ENCODE measurements around the gene ZNF619. TPM values are rescaled to one million over a fixed set of nuclear protein-coding genes. Genes with fewer than 3 reads are reported as not detected.

The ZNF619 gene
- total RNA-seq, 2 experiments from 2014 or later = 5.7 to 6.3 TPM

DNA sequence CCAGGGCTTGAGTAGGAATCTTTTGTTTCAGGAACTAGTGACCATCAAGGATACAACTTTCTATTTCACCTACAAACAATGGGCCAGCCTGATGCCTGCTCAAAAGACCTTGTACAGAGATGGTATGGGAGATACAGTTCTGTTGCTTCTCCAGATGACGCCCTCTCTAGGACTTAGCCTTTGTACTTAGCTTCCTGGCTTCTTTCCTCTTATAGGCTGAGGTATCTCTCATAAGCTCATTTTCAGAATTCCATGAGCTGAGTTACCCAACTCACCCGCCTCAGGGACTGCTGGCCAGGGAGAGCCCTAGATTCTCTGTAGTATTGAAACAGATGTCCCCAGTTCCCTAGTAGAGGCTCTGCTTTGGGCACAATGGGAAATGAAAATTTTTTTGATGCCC, 20.4 kb downstream of the ZNF619 start:
- intact Hi-C loops (cut with micrococcal nuclease) = no loop called here
- Mint-ChIP-seq H3K27ac (no peak overlapping the region), H3K27me3 (no peaks in the 10 kb centered on the region), H3K36me3 (ENCODE audit: low read depth) (no peaks in the 10 kb centered on the region), H3K4me1 (ENCODE audit: low read depth) (no peaks in the 10 kb centered on the region), H3K4me3 (no peak overlapping the region), H3K9me3 (no peaks in the 10 kb centered on the region)
- ChIA-PET CTCF (no interaction called here), POLR2A (no interaction called here)
- ATAC-seq = no peak
- no peak for DNase-seq
- TF ChIP-seq, protein P1, sequence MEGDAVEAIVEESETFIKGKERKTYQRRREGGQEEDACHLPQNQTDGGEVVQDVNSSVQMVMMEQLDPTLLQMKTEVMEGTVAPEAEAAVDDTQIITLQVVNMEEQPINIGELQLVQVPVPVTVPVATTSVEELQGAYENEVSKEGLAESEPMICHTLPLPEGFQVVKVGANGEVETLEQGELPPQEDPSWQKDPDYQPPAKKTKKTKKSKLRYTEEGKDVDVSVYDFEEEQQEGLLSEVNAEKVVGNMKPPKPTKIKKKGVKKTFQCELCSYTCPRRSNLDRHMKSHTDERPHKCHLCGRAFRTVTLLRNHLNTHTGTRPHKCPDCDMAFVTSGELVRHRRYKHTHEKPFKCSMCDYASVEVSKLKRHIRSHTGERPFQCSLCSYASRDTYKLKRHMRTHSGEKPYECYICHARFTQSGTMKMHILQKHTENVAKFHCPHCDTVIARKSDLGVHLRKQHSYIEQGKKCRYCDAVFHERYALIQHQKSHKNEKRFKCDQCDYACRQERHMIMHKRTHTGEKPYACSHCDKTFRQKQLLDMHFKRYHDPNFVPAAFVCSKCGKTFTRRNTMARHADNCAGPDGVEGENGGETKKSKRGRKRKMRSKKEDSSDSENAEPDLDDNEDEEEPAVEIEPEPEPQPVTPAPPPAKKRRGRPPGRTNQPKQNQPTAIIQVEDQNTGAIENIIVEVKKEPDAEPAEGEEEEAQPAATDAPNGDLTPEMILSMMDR (IDR thresholded peaks at IDR 0.05) = no peak

DNA sequence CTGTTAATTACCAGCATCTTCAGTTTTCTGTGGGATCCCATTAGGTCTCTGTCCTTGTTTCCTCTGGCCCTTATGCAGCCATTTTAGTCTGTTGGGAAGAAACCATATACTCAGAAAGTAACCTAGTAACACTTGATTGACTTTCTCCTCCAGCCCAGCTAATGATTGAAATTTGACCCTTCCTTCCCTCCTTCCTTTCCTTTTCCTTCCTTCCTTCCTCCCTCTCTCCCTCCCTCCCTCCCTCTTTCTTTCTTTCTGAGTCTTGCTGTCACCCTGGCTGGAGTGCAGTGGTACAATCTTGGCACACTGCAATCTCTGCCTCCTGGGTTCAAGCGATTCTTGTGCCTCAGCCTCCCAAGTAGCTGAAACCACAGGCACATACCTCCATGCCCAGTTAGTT, 23.0 kb downstream of the ZNF619 start:
- intact Hi-C loops (cut with micrococcal nuclease) = no loop called here
- Mint-ChIP-seq H3K27ac (no peak overlapping the region), H3K4me1 (ENCODE audit: low read depth) (peaks cover 5% of the 10 kb centered on the region), H3K4me3 (no peak overlapping the region), H3K9me3 (no peaks in the 10 kb centered on the region), H3K27me3 (no peaks in the 10 kb centered on the region), H3K36me3 (ENCODE audit: low read depth) (no peaks in the 10 kb centered on the region)
- DNase-seq (no peak), ATAC-seq (no peak)
- CTCF ChIA-PET = interaction anchor here (0.6 kb wide), 1 partner anchor 1429 kb away, joined by 5 read pairs; no protein-coding TSS in a partner anchor
- POLR2A ChIA-PET = interaction anchor here (1.3 kb wide), 1 partner anchor 18 kb away, joined by 3 read pairs; no protein-coding TSS in a partner anchor
- TF ChIP-seq, protein P1 (IDR thresholded peaks at IDR 0.05) = no peak

DNA sequence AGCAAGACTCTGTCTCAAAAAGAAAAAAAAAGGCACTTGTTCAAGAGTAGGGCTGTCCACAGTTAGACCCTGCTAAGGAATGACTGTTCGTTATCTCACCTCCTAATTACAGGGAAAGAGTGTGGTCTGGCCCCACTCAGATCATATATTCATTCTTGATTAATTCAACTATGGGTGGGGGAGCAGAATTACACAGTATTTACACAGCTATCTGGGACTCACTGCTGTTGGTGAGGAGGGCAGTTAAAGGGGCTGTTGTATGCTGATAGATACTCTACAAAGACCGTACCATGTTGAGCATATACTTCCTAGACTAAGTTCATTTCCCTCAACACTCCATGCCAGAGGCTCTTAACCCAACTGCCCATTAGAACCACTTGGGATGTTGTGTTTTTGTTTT, 25.1 kb downstream of the ZNF619 start:
- ChIA-PET POLR2A (no interaction called here), CTCF (no interaction called here)
- TF ChIP-seq, protein P1 (IDR thresholded peaks at IDR 0.05) = no peak
- intact Hi-C loops (cut with micrococcal nuclease) = no loop called here
- Mint-ChIP-seq H3K27ac (no peak overlapping the region), H3K4me3 (no peak overlapping the region), H3K4me1 (ENCODE audit: low read depth) (peaks cover 17% of the 10 kb centered on the region), H3K36me3 (ENCODE audit: low read depth) (no peaks in the 10 kb centered on the region), H3K27me3 (no peaks in the 10 kb centered on the region), H3K9me3 (no peaks in the 10 kb centered on the region)
- no peak for ATAC-seq
- no peak for DNase-seq

DNA sequence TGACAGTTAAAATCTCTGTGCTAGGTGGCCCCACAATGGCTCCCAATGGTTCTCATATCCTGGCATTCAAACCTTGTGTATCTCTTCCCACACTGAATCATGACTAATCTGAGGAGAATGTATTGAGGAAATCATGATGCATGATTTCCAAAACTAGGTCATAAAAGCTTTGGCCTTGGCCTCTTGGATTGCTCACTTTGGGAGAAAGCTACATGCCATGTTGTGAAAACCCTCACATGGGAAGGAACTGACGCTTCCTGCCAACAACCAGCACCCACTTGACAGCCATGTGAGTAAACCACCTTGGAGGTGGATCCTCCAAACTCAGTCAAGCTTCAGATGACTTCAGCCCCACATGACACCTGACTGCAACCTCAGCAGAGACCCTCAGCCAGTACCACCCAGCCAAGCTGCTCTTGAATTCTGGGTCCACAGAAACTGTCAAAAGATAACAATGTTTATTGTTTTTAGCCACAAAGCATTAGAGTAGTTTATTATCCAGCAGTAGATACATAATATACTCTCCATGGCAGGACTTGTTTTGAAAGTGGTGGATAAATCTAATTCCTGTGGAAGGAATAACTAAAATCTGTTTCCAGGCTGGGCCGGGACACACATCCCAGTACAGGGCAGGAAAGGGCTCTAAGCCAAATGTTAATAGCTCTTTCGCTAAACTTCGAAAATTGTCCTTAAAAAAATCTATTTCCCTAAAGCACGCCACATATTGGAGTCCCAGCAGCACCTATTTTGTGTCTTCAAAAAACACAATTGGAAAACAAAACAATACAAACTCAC, 27.9 kb downstream of the ZNF619 start:
- CTCF ChIA-PET = interaction anchor here (0.6 to 1.9 kb wide), 5 partner anchors 21 to 186 kb away, joined by 3 to 8 read pairs (median 5); partner anchors contain the start of gene ZNF621
- POLR2A ChIA-PET = interaction anchor here (0.7 to 1.7 kb wide), 6 partner anchors 10 to 51 kb away, joined by 3 to 11 read pairs (median 4); partner anchors contain the start of genes RPL14 and ZNF621
- DNase-seq (no peak), ATAC-seq (no peak)
- peaks cover 4% of the 10 kb centered on the region for H3K36me3 Mint-ChIP-seq (ENCODE audit: low read depth)
- intact Hi-C loops (cut with micrococcal nuclease) = no loop called here
- TF ChIP-seq, protein P1 (IDR thresholded peaks at IDR 0.05) = no peak
- no peaks in the 10 kb centered on the region for H3K9me3 Mint-ChIP-seq
- H3K27me3 Mint-ChIP-seq = no peaks in the 10 kb centered on the region
- H3K4me1 Mint-ChIP-seq (ENCODE audit: low read depth) = peaks cover 17% of the 10 kb centered on the region
- peak overlapping the region; percentile 90 for H3K27ac Mint-ChIP-seq
- peak overlapping the region; percentile 91 for H3K4me3 Mint-ChIP-seq

Measured in activated CD8-positive, alpha-beta T cell treated with anti-CD3 and anti-CD28 coated beads for 36 hours (primary cell).